Neutrophil (primary cell): Measurements from ENCODE around the gene MTCL3.
"Not testable (repeated sequence)": the region's sequence is repeated elsewhere in the genome, so short reads cannot be mapped to it uniquely, and the experiment has no call there.

Source experiments
- H3K27ac ChIP-seq: fragments of 200-600 bp; sonication (generic); 2 replicates; pipeline ENCODE4 v1.5.1; 2016; ENCODE audit warnings: mild to moderate bottlenecking, moderate library complexity
- H3K27me3 ChIP-seq: fragments of 200-600 bp; sonication (generic); 2 replicates; pipeline ENCODE4 v1.6.0; 2016; ENCODE audit warnings: mild to moderate bottlenecking
- H3K36me3 ChIP-seq: fragments of 200-600 bp; sonication (generic); 2 replicates; pipeline ENCODE4 v1.5.1; 2017
- H3K4me1 ChIP-seq, 2 experiments: fragments of 200-600 bp in 1 of 2; sonication (generic) in 1 of 2; 1 replicate in 1 of 2; 2 replicates in 1 of 2; pipeline versions ENCODE4 v1.5.1 to v1.6.1; 2013 to 2016; ENCODE audit warnings: low read depth in 1 of 2, low read length in 1 of 2, mild to moderate bottlenecking in 1 of 2, moderate library complexity in 1 of 2; ENCODE audit not compliant: control insufficient read depth in 1 of 2, insufficient read depth in 1 of 2
- H3K4me3 ChIP-seq, 2 experiments: fragments of 200-600 bp in 1 of 2; sonication (generic) in 1 of 2; 1 replicate in 1 of 2; 2 replicates in 1 of 2; pipeline ENCODE4 v1.5.1; 2013 to 2016; ENCODE audit warnings: low read depth in 1 of 2, low read length in 1 of 2, mild to moderate bottlenecking in 1 of 2, moderate library complexity in 1 of 2
- H3K9me3 ChIP-seq: fragments of 200-600 bp; sonication (generic); 2 replicates; pipeline ENCODE4 v1.5.1; 2016
- CTCF ChIP-seq: fragments of 200-600 bp; sonication (generic); IDR thresholded peaks from 2 replicates; pipeline ENCODE4 v1.5.1; 2016; ENCODE audit warnings: antibody characterized with exemption

MTCL3 gene

DNA sequence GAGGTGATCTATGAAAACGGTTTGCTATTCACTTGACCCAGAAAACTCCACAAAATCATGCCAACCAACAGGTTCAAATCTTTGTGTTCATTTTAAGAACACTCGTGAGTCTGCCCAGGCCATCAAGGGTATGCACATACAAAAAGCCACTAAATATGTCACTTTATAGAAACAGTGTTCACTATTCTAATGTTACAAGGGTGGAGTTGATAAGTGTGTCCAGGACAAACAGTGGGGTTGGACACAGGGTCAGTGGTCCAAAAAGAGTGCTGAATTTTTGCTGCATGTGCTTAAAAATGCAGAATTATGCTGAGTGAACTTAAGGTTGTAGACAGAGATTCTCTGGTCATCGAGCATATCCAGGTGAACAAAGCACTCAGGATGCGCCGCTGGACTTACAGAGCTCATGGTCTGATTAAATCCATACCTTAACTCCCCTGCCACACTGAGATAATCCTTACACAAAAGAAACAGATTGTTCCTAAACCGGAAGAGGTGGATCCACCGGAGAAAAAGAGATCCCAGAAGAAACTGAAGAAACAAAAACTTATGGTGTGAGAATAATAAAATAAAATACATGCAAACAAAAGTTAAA, 83.4 kb downstream of the MTCL3 start:
- no peak overlapping the region for H3K27ac ChIP-seq
- no peaks in the 10 kb centered on the region for H3K36me3 ChIP-seq
- H3K4me1 ChIP-seq = no peaks in the 10 kb centered on the region
- no peak for TF ChIP-seq CTCF
- no peak overlapping the region for H3K4me3 ChIP-seq
- no peaks in the 10 kb centered on the region for H3K27me3 ChIP-seq
- no peaks in the 10 kb centered on the region for H3K9me3 ChIP-seq

- Histone ChIP-seq H3K4me1 (no peaks in the 10 kb centered on the region), H3K4me3 (no peak overlapping the region), H3K27ac (no peak overlapping the region), H3K27me3 (no peaks in the 10 kb centered on the region), H3K9me3 (no peaks in the 10 kb centered on the region), H3K36me3 (no peaks in the 10 kb centered on the region)
- no peak for TF ChIP-seq CTCF
These were observed 84.5 kb downstream of the MTCL3 start for GRCh38 chr6:127434651-127435050.

- not testable (repeated sequence) for H3K27ac ChIP-seq, H3K4me1 ChIP-seq, H3K36me3 ChIP-seq, H3K4me3 ChIP-seq, H3K9me3 ChIP-seq, H3K27me3 ChIP-seq
These were observed 90.6 kb downstream of the MTCL3 start for GRCh38 chr6:127428562-127428961.

GRCh38 chr6:127423921-127424320, 95.2 kb downstream of the MTCL3 start:
- H3K27ac ChIP-seq = no peak overlapping the region
- H3K4me3 ChIP-seq = no peak overlapping the region

More at GRCh38 chr6:127423921-127424320, 95.2 kb downstream of the MTCL3 start:
- Histone ChIP-seq H3K27me3 (no peaks in the 10 kb centered on the region), H3K36me3 (no peaks in the 10 kb centered on the region), H3K9me3 (no peaks in the 10 kb centered on the region), H3K4me1 (no peaks in the 10 kb centered on the region)
- TF ChIP-seq CTCF = no peak
